HEK293 (cell line): Measurements from ENCODE around the gene SMPD3.

Experiments
- CTCF ChIA-PET: fragments of 350-600 bp; formaldehyde crosslinking; extraction: SDS; loops from one replicate; lab custom pipeline; 2021; ENCODE audit warnings: antibody characterized with exemption; lab: Yijun Ruan, JAX
- POLR2A ChIA-PET: fragments of 300-600 bp; formaldehyde crosslinking; extraction: SDS; loops from one replicate; lab custom pipeline; 2020; ENCODE audit warnings: antibody characterized with exemption, inconsistent platforms; lab: Yijun Ruan, JAX
- H3K27ac ChIP-seq: fragments of 200-500 bp; sonication (Bioruptor generic); 2 replicates; pipeline ENCODE4 v1.5.1; 2014; ENCODE audit warnings: low read depth, low read length, control low read depth, inconsistent platforms; ENCODE audit errors: extremely low read depth
- H3K36me3 ChIP-seq, 2 experiments: fragments of 200-500 bp in 1 of 2; sonication (Bioruptor generic) in 1 of 2; 1 replicate in 1 of 2; 2 replicates in 1 of 2; pipeline ENCODE4 v1.5.1; 2014 to 2017; ENCODE audit warnings: inconsistent platforms in 2 of 2, low read length in 2 of 2; ENCODE audit not compliant: control insufficient read depth in 2 of 2, insufficient read depth in 1 of 2
- H3K4me1 ChIP-seq: fragments of 200-500 bp; sonication (Bioruptor generic); 2 replicates; pipeline ENCODE4 v1.5.1; 2014; ENCODE audit warnings: mild to moderate bottlenecking, low read length, inconsistent platforms; ENCODE audit not compliant: control insufficient read depth, insufficient read depth
- H3K4me3 ChIP-seq: 2 replicates; pipeline ENCODE4 v1.5.1; 2011; ENCODE audit warnings: low read depth, mild to moderate bottlenecking, control low read depth, low read length, moderate library complexity
- H3K9me3 ChIP-seq: fragments of 200-500 bp; sonication (Bioruptor generic); 2 replicates; pipeline ENCODE4 v1.5.1; 2014; ENCODE audit warnings: low read depth, low read length, inconsistent platforms; ENCODE audit not compliant: control insufficient read depth, insufficient read depth
- EGR2 ChIP-seq: fragments of 450-650 bp; formaldehyde crosslinking; IDR thresholded peaks from 2 replicates; pipeline ENCODE4 v1.5.1; 2016; ENCODE audit warnings: low read depth, missing biosample characterization, missing genetic modification characterization
- GLIS1 ChIP-seq: fragments of 450-650 bp; formaldehyde crosslinking; IDR thresholded peaks from 2 replicates; pipeline ENCODE4 v1.5.1; 2016; ENCODE audit warnings: missing biosample characterization, missing genetic modification characterization
- HOXC10 ChIP-seq: sonication (generic); formaldehyde crosslinking; IDR thresholded peaks from 2 replicates; pipeline ENCODE4 v1.8.1; 2023; ENCODE audit warnings: mild to moderate bottlenecking, missing genetic modification reagents
- OVOL3 ChIP-seq: fragments of 450-650 bp; formaldehyde crosslinking; IDR thresholded peaks from 2 replicates; pipeline ENCODE4 v1.5.1; 2016; ENCODE audit warnings: missing biosample characterization, missing genetic modification characterization
- YY2 ChIP-seq: fragments of 450-650 bp; formaldehyde crosslinking; IDR thresholded peaks from 2 replicates; pipeline ENCODE4 v1.5.1; 2016; ENCODE audit warnings: missing biosample characterization, missing genetic modification characterization
- ZNF132 ChIP-seq: fragments of 450-650 bp; formaldehyde crosslinking; IDR thresholded peaks from 2 replicates; pipeline ENCODE4 v1.5.1; 2017; ENCODE audit warnings: missing biosample characterization, missing genetic modification characterization, borderline replicate concordance
- ZNF169 ChIP-seq: fragments of 450-650 bp; formaldehyde crosslinking; IDR thresholded peaks from 2 replicates; pipeline ENCODE4 v1.5.1; 2016; ENCODE audit warnings: missing biosample characterization, missing genetic modification characterization
- ZNF174 ChIP-seq: fragments of 450-650 bp; formaldehyde crosslinking; IDR thresholded peaks from 2 replicates; pipeline ENCODE4 v1.5.0; 2017; ENCODE audit warnings: missing biosample characterization, mild to moderate bottlenecking, missing genetic modification characterization
- ZNF239 ChIP-seq: fragments of 450-650 bp; formaldehyde crosslinking; IDR thresholded peaks from 2 replicates; pipeline ENCODE4 v1.5.1; 2016; ENCODE audit warnings: missing biosample characterization, missing genetic modification characterization
- ZNF416 ChIP-seq: fragments of 450-650 bp; formaldehyde crosslinking; IDR thresholded peaks from 2 replicates; pipeline ENCODE4 v1.5.1; 2016; ENCODE audit warnings: missing biosample characterization, missing genetic modification characterization
- ZNF548 ChIP-seq: fragments of 450-650 bp; formaldehyde crosslinking; IDR thresholded peaks from 2 replicates; pipeline ENCODE4 v1.5.1; 2016; ENCODE audit warnings: missing biosample characterization, missing genetic modification characterization
- ZNF621 ChIP-seq: fragments of 450-650 bp; formaldehyde crosslinking; IDR thresholded peaks from 2 replicates; pipeline ENCODE4 v1.5.1; 2017; ENCODE audit warnings: missing biosample characterization, missing genetic modification characterization
- ZNF626 ChIP-seq: fragments of 450-650 bp; sonication (Bioruptor Pico); formaldehyde crosslinking; IDR thresholded peaks from 2 replicates; pipeline ENCODE4 v1.5.1; 2018; ENCODE audit warnings: missing biosample characterization, missing genetic modification characterization, inconsistent platforms
- ZNF707 ChIP-seq: fragments of 450-650 bp; formaldehyde crosslinking; IDR thresholded peaks from 2 replicates; pipeline ENCODE4 v1.5.1; 2016; ENCODE audit warnings: missing biosample characterization, missing genetic modification characterization
- TF ChIP-seq, protein P1 (sequence below): fragments of 450-650 bp; formaldehyde crosslinking; IDR thresholded peaks from 2 replicates; pipeline ENCODE4 v1.5.1; 2016; ENCODE audit warnings: missing biosample characterization, missing genetic modification characterization, borderline replicate concordance
- TF ChIP-seq, protein P2 (sequence below): fragments of 450-650 bp; IDR thresholded peaks from 2 replicates; pipeline ENCODE4 v1.5.1; 2018; ENCODE audit warnings: missing biosample characterization, mild to moderate bottlenecking, missing genetic modification characterization
- TF ChIP-seq, protein P3 (sequence below): fragments of 450-650 bp; formaldehyde crosslinking; IDR thresholded peaks from 2 replicates; pipeline ENCODE4 v1.5.1; 2016; ENCODE audit warnings: missing biosample characterization, missing genetic modification characterization
- TF ChIP-seq, protein P4 (sequence below): fragments of 450-650 bp; formaldehyde crosslinking; IDR thresholded peaks from 2 replicates; pipeline ENCODE4 v1.5.0; 2017; ENCODE audit warnings: missing biosample characterization, missing genetic modification characterization, borderline replicate concordance
- TF ChIP-seq, protein P5 (sequence below): fragments of 450-650 bp; formaldehyde crosslinking; IDR thresholded peaks from 2 replicates; pipeline ENCODE4 v1.5.1; 2016; ENCODE audit warnings: missing biosample characterization, missing genetic modification characterization
- TF ChIP-seq, protein P6 (sequence below): fragments of 450-650 bp; formaldehyde crosslinking; IDR thresholded peaks from 2 replicates; pipeline ENCODE4 v1.5.1; 2016; ENCODE audit warnings: missing biosample characterization, missing genetic modification characterization
- TF ChIP-seq, protein P7 (sequence below): fragments of 450-650 bp; formaldehyde crosslinking; IDR thresholded peaks from 2 replicates; pipeline ENCODE4 v1.5.1; 2016; ENCODE audit warnings: missing biosample characterization, missing genetic modification characterization

The SMPD3 gene

DNA sequence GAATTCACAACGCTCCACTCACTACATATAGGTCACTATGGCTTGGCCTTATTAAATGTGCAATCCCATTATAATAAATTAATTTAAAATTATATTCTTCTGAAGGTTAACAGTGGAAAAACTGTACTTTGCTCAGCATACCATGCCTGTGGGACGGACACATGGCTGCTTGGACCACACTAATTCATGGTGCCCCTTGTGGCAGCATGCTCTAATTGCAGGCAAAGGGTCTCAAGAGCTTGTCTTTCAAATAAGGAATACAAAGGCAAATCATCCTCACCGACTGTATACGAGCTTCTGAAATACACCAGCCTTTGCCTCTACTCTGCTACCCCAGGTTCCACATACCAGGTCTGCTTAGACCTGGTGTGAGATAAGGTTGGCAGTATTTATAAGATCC, 11.7 kb downstream of the SMPD3 start:
- no peaks in the 10 kb centered on the region for H3K36me3 ChIP-seq
- no peaks in the 10 kb centered on the region for H3K4me1 ChIP-seq
- H3K4me3 ChIP-seq = no peak overlapping the region
- no peak for TF ChIP-seq HOXC10 (CRISPR knock-in tag)
- TF ChIP-seq OVOL3 = no peak
- no peak for TF ChIP-seq ZNF174 (tag by site-specific recombination)
- TF ChIP-seq, protein P1, sequence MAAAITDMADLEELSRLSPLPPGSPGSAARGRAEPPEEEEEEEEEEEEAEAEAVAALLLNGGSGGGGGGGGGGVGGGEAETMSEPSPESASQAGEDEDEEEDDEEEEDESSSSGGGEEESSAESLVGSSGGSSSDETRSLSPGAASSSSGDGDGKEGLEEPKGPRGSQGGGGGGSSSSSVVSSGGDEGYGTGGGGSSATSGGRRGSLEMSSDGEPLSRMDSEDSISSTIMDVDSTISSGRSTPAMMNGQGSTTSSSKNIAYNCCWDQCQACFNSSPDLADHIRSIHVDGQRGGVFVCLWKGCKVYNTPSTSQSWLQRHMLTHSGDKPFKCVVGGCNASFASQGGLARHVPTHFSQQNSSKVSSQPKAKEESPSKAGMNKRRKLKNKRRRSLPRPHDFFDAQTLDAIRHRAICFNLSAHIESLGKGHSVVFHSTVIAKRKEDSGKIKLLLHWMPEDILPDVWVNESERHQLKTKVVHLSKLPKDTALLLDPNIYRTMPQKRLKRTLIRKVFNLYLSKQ (tag by site-specific recombination) = no peak
- no peak for TF ChIP-seq YY2
- TF ChIP-seq, protein P2, sequence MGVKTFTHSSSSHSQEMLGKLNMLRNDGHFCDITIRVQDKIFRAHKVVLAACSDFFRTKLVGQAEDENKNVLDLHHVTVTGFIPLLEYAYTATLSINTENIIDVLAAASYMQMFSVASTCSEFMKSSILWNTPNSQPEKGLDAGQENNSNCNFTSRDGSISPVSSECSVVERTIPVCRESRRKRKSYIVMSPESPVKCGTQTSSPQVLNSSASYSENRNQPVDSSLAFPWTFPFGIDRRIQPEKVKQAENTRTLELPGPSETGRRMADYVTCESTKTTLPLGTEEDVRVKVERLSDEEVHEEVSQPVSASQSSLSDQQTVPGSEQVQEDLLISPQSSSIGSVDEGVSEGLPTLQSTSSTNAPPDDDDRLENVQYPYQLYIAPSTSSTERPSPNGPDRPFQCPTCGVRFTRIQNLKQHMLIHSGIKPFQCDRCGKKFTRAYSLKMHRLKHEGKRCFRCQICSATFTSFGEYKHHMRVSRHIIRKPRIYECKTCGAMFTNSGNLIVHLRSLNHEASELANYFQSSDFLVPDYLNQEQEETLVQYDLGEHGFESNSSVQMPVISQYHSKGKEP = no peak
- no peak for TF ChIP-seq ZNF132 (tag by site-specific recombination)
- TF ChIP-seq ZNF621 (tag by site-specific recombination) = no peak
- TF ChIP-seq ZNF626 = no peak
- TF ChIP-seq, protein P3, sequence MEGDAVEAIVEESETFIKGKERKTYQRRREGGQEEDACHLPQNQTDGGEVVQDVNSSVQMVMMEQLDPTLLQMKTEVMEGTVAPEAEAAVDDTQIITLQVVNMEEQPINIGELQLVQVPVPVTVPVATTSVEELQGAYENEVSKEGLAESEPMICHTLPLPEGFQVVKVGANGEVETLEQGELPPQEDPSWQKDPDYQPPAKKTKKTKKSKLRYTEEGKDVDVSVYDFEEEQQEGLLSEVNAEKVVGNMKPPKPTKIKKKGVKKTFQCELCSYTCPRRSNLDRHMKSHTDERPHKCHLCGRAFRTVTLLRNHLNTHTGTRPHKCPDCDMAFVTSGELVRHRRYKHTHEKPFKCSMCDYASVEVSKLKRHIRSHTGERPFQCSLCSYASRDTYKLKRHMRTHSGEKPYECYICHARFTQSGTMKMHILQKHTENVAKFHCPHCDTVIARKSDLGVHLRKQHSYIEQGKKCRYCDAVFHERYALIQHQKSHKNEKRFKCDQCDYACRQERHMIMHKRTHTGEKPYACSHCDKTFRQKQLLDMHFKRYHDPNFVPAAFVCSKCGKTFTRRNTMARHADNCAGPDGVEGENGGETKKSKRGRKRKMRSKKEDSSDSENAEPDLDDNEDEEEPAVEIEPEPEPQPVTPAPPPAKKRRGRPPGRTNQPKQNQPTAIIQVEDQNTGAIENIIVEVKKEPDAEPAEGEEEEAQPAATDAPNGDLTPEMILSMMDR (tag by site-specific recombination) = no peak
- no peak for TF ChIP-seq ZNF169 (tag by site-specific recombination)
- TF ChIP-seq ZNF239 (tag by site-specific recombination) = no peak
- TF ChIP-seq ZNF548 (tag by site-specific recombination) = no peak
- TF ChIP-seq, protein P4, sequence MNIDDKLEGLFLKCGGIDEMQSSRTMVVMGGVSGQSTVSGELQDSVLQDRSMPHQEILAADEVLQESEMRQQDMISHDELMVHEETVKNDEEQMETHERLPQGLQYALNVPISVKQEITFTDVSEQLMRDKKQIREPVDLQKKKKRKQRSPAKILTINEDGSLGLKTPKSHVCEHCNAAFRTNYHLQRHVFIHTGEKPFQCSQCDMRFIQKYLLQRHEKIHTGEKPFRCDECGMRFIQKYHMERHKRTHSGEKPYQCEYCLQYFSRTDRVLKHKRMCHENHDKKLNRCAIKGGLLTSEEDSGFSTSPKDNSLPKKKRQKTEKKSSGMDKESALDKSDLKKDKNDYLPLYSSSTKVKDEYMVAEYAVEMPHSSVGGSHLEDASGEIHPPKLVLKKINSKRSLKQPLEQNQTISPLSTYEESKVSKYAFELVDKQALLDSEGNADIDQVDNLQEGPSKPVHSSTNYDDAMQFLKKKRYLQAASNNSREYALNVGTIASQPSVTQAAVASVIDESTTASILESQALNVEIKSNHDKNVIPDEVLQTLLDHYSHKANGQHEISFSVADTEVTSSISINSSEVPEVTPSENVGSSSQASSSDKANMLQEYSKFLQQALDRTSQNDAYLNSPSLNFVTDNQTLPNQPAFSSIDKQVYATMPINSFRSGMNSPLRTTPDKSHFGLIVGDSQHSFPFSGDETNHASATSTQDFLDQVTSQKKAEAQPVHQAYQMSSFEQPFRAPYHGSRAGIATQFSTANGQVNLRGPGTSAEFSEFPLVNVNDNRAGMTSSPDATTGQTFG (tag by site-specific recombination) = no peak
- no peak for TF ChIP-seq GLIS1 (tag by site-specific recombination)
- no peaks in the 10 kb centered on the region for H3K9me3 ChIP-seq
- CTCF ChIA-PET = interaction anchor here (0.9 to 2.1 kb wide), 2 partner anchors 9 to 15 kb away, joined by 3 to 6 read pairs; no protein-coding TSS in a partner anchor
- no peak overlapping the region for H3K27ac ChIP-seq
- POLR2A ChIA-PET = no interaction called here

DNA sequence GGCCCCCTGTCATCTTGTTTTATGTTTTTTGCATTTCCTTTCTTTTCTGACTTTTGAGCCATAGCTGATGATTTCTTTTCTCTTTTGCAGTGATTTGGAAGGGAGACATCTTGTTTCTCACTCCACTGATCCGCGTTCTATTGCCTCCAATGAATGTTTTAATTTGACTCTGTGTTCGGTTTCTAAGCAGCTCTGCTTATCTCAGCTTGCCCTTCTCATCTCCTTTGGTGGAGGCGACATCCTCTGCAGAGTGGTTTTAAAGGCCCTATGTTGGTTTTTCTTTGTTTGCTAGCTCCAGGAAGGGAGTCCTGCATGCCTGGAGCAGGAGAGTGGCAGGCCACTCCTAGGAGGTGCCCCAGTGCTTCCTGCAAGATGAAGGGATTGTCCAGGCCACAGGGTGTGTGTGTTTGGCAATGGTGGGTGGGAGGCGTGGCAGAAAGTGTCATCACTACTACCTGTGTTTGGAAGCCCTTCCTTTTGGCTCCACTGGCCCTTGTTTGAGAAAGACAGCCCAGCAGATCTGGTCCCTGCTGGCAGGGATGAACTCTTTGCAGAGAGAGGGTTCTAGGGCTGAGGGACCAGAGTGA, 13.6 kb downstream of the SMPD3 start:
- 0 out of 2 replicates have a peak, but pooled peaks cover 2% of the 10 kb centered on the region for H3K4me1 ChIP-seq
- ChIA-PET CTCF (interaction anchor here (0.6 to 3.5 kb wide), 5 partner anchors 10 to 1008 kb away, joined by 3 to 12 read pairs (median 5); no protein-coding TSS in a partner anchor), POLR2A (no interaction called here)
- H3K9me3 ChIP-seq = no peaks in the 10 kb centered on the region
- no peaks in the 10 kb centered on the region for H3K36me3 ChIP-seq
- H3K27ac ChIP-seq = no peak overlapping the region
- H3K4me3 ChIP-seq = no peak overlapping the region
- TF ChIP-seq EGR2 (tag by site-specific recombination) (no peak), ZNF707 (tag by site-specific recombination) (no peak), ZNF416 (no peak)
- TF ChIP-seq, protein P5, sequence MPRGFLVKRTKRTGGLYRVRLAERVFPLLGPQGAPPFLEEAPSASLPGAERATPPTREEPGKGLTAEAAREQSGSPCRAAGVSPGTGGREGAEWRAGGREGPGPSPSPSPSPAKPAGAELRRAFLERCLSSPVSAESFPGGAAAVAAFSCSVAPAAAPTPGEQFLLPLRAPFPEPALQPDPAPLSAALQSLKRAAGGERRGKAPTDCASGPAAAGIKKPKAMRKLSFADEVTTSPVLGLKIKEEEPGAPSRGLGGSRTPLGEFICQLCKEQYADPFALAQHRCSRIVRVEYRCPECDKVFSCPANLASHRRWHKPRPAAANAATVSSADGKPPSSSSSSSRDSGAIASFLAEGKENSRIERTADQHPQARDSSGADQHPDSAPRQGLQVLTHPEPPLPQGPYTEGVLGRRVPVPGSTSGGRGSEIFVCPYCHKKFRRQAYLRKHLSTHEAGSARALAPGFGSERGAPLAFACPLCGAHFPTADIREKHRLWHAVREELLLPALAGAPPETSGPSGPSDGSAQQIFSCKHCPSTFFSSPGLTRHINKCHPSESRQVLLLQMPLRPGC (tag by site-specific recombination) = no peak
- TF ChIP-seq, protein P6, sequence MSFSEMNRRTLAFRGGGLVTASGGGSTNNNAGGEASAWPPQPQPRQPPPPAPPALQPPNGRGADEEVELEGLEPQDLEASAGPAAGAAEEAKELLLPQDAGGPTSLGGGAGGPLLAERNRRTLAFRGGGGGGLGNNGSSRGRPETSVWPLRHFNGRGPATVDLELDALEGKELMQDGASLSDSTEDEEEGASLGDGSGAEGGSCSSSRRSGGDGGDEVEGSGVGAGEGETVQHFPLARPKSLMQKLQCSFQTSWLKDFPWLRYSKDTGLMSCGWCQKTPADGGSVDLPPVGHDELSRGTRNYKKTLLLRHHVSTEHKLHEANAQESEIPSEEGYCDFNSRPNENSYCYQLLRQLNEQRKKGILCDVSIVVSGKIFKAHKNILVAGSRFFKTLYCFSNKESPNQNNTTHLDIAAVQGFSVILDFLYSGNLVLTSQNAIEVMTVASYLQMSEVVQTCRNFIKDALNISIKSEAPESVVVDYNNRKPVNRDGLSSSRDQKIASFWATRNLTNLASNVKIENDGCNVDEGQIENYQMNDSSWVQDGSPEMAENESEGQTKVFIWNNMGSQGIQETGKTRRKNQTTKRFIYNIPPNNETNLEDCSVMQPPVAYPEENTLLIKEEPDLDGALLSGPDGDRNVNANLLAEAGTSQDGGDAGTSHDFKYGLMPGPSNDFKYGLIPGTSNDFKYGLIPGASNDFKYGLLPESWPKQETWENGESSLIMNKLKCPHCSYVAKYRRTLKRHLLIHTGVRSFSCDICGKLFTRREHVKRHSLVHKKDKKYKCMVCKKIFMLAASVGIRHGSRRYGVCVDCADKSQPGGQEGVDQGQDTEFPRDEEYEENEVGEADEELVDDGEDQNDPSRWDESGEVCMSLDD = no peak
- TF ChIP-seq, protein P7, sequence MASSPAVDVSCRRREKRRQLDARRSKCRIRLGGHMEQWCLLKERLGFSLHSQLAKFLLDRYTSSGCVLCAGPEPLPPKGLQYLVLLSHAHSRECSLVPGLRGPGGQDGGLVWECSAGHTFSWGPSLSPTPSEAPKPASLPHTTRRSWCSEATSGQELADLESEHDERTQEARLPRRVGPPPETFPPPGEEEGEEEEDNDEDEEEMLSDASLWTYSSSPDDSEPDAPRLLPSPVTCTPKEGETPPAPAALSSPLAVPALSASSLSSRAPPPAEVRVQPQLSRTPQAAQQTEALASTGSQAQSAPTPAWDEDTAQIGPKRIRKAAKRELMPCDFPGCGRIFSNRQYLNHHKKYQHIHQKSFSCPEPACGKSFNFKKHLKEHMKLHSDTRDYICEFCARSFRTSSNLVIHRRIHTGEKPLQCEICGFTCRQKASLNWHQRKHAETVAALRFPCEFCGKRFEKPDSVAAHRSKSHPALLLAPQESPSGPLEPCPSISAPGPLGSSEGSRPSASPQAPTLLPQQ (tag by site-specific recombination) = no peak
